Renal cortex interstitium (tissue), 11 donors: Measurements from ENCODE around the gene OPN5. TPM values are rescaled to one million over a fixed set of nuclear protein-coding genes. Genes with fewer than 3 reads are reported as not detected.

Experiments
- DNase-seq, 11 donors: peaks; one replicate each; pipeline ENCODE4 v3.0.0-alpha.2; 2013; ENCODE audit warnings: low read depth in 9 of 11, low spot score in 4 of 11; ENCODE audit errors: extremely low read depth in 1 of 11
- polyA plus RNA-seq, 3 donors: library from polyadenylated mRNA; unstranded; fragments of 120-200 nt; gene quantifications; one replicate each; pipeline ENCODE4 v1.2.1, GENCODE V29; 2013; ENCODE audit not compliant: insufficient read length in 3 of 3

OPN5 gene
- polyA plus RNA-seq, 3 donors: 0.56 to 1.1 (median 0.72) TPM

DNA sequence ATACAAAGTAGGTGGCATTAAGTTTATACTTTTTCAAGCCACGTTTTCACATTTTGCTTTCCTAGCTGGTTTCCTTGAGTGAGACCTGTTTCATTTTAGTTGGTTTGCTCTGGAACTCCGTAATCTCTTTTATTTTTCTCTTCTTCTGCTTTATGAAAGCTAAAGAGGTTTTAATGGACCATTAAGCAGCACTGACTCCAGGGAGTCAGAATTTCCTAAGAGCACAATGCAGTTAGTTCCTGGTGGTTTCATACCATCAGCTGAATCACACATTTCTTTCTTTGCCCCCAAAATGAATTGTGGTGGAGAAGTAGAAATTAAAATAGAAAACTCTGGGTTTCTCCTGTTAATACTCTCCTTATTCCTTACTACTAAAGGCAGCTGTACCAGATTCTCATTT is 3.4 kb downstream of the OPN5 start:
- no peak for DNase-seq

DNA sequence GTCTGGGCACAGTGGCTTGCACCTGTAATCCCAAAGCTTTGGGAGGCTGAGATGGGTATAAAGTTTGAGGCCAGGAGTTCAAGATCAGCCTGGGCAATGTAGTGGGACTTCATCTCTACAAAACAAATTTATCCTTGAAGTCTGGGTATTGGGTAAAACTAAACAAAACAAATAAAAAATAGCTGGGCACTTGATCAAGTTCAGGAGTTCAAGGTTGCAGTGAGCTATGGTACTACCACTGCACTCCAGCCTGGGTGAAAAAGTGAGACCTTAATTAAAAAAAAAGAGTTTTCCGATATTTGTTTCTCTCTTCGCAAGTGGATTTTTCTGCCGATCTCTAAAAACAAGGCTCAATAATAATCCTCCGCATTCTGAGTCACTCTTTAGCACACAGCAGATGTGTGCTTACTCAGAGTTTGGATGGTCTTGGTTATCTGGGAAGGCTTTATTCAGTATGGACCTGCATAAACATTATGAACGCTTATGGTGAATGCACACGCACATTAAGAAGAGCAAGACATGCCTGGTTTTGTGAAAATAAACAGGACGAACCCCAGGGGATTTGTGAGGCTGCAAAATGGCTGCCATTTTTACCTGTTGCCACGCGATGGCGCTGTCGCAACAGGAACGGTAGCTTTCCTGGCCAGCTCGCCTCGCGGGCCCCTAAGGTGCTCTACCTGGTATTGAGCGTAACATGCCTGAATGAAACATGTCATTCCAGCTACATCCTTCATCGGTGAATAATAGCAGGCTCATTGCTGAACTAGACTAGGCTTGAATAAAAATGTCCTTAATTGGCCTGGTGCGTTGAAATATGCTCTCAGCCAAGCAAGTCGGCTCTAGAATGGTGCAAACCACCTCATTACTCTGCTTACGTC is 6.0 kb downstream of the OPN5 start:
- peak; percentile 21 to 45 (median 40) for DNase-seq

DNA sequence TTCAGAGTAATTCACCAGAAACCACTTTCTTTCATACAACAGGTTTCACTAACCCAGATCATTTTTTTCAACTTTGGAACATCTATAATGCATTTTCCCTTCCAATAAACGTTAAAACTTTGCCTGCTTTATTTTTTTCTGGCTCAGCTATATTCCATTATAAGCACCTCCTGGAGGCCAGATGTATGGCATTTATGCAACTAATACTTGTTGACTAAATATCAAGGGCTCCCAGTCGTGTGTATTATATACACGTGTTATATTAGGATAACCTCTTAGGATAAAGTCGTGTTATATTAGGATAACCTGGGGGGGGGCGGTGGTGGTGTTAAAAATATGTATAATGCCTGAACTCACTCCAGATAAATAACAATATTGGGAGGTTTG is 6.7 kb downstream of the OPN5 start:
- no peak for DNase-seq

DNA sequence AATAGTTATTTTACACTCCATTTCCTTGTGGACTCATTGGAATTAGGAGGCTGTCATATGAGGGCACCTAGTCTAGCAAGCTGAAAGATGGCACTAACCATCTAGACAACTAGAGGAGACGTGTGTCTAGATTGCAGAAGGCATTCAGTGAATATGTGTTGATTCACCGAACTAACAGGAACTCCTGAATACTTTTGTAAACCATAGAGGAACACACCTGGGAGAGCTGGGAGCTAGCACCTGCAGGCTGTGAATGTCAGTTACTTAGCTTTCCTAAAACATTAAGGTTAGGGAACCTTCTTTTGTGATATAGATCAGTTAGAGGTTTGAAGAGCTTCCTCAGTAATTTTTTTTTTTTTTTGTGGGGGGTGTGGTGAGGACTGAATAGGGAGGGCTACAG is 7.7 kb downstream of the OPN5 start:
- no peak for DNase-seq

DNA sequence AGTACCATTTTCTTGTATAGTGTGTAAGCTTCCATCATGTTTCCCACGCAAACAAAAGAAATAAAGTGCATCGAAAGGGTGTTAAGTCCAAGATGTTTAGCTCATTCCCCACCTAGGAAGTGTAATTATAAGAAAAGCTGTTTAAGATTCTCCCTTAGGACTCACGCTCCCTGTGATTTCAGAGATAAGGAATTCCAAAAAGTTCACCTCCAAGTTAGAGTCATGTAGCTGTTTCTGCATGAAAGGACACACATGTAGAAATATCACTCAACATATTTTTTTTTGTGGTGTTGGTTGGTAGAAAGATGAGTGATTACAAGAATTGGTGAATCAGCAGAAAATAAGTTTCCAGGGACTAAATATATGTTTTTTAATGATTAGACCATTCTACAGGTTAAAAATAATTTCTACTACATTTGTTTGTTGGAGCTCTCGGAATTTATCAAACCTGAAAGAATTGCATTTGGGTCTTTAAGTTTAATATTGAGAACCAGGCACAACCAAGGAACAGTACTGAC is 10.4 kb downstream of the OPN5 start:
- no peak for DNase-seq

DNA sequence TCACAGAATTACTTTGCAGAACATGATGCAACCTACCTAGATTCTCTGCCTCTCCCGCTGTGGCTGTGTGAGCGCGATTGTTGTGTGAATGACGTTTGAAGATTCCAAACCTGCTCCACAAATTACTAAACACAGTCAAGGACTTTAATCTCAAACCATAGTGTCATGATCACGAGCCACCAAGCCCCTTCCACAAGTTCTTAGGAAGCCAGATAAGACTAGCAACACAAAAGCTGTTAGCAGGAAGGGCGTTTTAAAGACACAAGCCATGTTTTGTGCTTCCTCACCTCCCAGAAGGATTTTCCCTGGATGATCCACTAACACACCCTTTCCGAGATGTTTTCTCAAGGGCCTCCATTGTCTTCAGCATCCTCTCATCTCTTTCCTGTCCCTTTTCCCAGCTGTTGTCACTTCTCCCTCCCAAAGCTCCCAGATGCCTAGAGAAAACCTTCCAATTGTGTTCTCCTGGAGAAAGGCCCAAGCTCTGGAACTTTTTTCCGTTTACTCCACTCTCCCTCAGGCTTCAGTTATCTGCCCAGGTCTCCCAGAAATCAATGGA is 12.8 kb downstream of the OPN5 start:
- no peak for DNase-seq

DNA sequence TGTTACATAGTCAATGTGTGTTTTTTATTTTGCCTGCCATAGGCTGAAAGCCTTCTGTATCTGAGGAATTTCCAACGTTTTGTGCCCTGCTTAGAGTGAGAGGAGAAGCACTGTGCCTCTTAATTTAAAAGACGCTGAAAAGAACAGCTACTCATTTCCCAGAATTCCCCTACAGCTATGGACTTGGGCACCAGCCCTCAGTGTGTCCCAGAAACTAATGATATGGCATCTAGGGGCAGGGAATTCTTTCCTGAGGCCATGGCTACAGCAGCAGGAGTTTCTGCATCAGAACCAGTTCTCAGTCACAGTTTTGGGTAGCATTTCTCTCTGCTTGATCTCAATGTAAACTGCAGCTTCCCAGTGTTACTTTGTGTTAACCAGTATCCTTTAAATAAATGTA is 20.2 kb downstream of the OPN5 start:
- DNase-seq: no peak

DNA sequence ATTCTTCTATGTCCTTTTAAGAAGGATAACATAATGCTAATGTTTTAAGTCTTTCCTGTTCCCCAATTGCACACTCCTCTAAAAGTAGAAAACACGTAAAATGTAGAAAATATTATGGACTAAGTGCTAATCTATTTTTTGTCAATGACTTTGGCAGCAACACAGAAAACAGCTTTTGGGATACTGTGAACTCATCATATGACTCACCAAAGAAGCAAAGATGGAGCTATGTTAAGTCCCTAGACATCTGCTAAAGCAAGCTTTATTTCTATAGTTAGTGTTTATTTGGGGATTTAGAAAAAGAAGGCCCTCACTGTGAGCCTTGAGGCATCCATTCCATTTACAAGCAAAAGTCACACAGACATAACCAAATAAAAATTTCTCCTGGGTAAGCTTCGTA is 23.0 kb downstream of the OPN5 start:
- no peak for DNase-seq

DNA sequence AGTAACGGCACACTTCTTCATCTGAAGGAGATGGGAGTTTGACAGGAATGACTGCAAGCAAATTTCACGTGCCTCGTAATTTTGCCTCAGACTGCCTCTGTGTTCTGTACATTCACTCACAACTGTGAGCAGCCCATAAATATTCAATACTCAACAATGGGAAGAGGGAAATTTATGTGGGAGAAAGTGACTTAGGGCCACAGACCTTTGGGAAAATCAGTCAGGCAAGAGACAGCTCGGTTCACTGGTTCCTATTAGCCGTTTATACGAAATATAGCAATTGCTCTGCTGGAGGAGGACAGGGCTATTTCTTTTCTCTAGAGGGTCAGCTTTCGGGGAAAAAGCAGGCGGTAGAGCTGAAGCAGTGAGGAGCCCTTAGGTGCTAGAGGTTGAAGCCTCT is 28.0 kb downstream of the OPN5 start:
- peak in 3 of 11 donors; percentile 6 to 18 (median 12) for DNase-seq

DNA sequence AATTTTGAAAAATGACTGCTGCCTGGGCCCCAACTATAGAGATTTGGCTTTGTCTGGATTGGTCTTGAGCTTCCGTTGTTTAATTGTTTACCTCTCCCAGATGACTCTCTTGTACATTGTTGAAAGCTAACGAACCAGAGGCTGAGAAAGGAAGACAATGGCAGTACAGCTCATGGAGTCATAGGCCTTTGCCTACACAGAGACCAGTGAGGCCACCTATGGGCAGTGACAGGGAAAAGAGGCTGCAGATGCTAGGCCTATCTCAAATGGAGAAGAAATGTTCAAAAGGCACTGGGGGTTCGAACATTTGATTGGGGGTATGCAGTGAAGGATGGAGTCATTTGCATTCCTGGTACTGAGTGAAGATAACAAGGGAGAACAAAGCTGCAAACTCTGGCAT is 29.1 kb downstream of the OPN5 start:
- DNase-seq: no peak

DNA sequence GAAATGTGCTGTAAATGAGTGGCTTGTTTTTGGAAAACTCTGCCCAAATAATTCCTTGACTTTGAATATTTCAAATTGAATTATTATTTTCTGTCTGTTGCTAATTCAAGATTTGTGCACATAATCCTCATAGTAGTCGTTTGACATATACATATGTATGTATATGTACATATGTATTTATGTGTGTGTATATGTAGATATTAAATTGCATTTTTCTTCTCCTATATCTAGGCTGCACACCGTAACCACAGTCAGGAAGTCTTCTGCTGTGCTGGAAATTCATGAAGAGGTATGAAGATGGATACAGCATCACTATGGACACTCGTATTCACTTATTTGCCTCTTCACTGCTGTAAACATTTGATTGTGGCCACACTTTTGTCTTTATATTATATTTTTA is 29.6 kb downstream of the OPN5 start:
- DNase-seq: no peak

DNA sequence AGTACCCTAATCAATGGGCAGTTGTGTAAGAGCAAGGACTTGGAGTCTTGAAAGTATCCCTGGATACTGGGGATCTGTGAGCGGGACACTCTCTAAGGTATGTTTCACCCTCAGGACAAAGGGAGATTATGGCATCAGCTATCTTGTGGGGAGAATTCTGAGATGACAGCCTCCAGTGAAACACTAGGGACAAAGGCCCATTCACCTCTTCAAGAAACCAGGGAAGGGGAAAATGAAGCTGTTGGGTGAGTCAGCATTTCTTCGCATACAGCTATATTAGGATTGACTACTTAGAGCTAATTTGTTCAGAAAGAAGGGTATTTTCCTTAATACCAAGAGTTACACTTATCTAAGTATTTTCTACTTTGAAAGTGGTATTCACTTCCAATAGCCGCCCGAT is 35.9 kb downstream of the OPN5 start:
- DNase-seq: no peak

DNA sequence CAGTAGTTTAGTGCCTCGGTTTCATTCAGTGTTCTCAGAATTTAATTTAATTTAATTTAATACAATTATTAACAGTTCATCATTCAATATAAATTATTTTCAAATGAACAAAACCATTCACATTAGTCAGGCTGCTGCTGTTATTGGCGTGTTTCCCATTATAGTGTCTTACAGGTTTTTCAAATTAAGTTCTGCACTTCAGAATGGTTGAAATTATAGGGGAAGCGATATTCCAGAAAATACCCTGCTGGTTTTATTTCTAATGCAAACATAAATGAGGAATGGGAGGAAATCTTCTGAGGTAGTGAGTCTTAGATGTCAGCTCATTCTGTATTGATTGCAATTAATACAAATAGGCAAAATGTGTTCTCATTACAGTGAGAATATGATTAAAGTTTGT is 37.6 kb downstream of the OPN5 start:
- DNase-seq: no peak

DNA sequence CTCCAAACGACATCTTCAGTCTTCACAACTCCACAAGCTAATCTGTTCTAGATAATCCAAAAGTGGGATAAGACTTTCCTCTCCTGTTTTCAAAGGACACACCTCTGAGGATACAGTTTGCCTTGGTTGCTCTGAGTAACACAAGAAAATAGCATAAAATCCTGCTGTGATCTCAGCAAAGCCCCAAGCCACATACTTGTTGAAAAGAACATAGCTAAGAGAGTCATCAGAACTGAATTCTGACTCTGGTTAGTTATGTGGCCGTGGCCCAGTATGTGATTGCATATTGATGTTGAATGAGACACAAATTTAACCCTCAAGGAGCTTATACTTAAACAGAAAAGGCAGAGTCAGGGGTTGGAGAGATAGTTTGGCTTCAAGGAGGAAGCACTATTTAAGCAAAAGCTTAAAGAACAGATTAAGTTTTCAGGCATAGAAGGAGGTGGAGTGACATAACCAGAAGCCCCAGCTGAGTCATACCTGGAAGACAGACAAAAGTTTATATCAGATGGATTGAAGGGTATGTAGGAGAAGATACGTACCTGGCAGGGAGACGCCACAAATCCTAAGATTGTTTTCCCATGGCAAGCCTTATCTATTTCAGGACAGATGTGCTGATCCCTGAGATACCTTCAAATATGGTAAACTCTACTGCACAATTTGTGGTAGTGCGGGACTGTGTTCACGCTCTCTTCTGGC is 41.2 kb downstream of the OPN5 start:
- DNase-seq: no peak

DNA sequence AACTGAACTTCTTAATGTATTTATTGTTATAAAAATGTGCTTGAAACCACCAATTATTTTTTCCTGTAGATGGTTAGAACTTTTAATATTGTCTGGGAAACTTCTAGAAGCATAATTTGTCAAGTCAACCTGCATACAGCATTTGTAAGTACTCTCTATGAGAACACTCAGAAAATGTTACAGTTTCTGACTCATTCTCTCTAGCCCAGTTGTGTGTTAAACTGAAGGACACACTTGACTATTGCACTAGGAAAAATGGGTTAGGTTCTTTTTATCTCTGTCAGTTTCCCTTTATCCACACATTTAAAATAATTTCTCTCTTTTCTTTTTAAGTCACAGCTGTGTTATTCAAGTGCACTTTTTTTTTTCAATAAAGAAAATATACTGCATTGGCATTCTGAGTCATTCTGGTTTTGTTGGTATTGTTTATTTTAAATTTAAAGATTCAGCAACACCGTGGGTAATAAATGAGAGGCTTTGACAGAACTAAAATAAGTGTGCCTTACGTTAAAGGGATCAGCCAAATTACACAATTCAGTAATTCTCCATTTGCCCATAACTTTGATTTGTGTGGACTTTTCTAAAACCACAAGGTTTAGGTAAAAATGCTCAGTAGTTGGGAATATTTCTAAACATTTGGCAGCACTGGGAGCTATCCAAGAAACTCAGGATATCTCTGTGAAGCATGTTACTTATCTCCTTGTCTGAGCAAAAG is 50.7 kb downstream of the OPN5 start:
- no peak for DNase-seq

DNA sequence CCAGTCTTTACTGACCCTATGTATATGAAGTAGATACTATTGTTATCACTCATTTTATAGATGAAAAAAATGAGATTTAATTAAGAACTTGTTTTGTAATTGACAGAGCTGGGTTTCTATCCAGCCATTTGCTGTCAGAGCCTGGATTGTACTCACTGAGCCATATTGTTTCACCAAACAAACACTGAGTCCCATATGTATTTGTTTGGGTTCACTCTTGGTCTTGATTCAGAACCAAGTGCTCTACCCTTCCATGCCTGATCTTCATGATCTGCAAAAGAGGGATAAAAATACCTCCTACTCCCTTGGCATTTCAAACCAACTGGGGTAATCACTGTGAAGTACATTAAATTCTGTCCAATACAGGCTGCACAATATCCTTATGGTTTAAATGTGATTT is 52.4 kb downstream of the OPN5 start:
- DNase-seq: no peak

DNA sequence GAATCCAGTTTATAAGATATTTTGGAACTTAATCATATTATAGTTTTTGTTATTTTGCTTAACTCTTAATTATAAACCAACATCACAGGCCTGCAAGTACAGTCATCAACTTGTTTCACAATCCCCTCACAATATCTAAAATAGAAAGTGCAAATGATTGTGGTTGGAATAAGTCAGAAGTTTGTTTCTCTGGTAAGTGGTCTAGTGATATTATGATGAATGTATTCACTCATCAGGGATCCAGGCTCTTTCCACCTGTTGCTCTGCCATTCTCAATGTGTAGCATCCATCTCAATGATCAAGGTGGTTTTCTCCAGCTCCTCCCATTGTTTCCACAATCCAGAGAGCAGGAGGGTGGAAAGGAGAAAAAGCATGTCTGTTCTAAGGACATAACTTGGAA is 54.2 kb downstream of the OPN5 start:
- no peak for DNase-seq

DNA sequence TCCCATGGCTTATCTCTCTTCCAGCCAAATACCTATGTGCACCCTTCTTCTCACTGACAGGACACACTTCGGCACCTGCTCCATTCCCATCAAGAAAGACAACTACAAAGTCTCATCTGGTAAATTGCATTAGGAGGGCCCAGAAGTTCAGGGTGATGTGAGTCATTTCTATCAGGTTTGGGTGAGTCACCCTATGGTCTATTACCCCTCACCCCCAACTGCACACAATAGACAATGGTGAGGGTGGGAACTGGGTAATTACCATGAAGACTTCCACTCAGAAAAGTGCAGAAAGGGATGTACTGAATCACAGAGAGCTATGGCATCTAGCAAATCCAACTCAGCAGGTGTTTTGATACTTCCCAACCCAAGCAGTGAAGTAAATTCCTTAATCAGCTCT is 54.8 kb downstream of the OPN5 start:
- no peak for DNase-seq

DNA sequence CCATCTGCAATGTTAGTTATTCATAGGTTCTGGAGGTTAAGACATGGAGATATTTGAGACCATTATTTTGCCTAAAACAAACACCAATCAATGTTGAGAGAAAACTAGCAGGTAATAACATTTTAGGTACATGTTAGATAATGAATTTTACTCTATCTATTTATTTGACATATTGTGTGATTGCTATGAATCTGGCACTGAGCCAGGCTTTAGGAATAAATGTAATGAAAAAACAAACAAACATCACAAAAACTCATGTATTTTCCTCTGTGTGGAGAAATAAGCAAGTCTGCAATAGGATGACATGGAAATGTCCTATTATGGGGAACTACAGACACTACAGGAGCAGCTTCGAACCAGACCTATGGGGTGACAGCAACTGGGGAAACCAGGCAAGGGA is 57.8 kb downstream of the OPN5 start:
- DNase-seq: no peak

DNA sequence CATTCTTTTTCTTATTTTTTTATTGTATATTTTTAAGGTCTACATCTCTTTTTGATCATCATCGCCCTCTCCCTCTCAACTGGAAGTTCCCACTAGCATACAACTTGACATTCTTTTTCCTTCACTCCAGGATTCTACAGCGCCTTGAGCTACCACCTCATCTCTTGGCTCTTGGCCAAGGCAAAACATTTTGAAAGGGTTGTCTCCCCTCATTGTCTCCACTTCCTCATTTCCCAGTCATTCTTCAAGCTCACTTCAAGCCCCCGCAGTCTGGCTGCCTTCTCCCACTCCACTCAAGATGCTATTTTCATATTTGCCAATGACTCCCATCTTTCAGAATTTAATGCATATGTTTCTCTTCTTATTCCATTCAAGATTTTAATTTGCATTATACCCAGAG is 63.0 kb downstream of the OPN5 start:
- DNase-seq: no peak
